Gastroesophageal sphincter (tissue), 4 donors: ENCODE data around the gene EME1. TPM values are rescaled to one million over a fixed set of nuclear protein-coding genes. Genes with fewer than 3 reads are reported as not detected.

Experiments
- ATAC-seq: fragments of 150-250 bp; one replicate; pipeline ENCODE4 v1.9.1; 2016; ENCODE audit warnings: mild to moderate bottlenecking, moderate library complexity
- H3K27ac ChIP-seq, 4 donors: fragments of 200-600 bp; sonication (generic) in 3 of 4; 1 replicate in 3 of 4; 2 replicates in 1 of 4; pipeline ENCODE4 v1.5.1; 2016 to 2019
- H3K27me3 ChIP-seq: fragments of 200-600 bp; sonication (generic); one replicate; pipeline ENCODE4 v1.5.1; 2019
- H3K36me3 ChIP-seq, 2 donors: fragments of 200-600 bp; sonication (generic); one replicate each; pipeline ENCODE4 v1.5.1; 2019; ENCODE audit warnings: control low read depth in 1 of 2
- H3K4me1 ChIP-seq, 3 donors: fragments of 200-600 bp; sonication (generic); 1 replicate in 2 of 3; 2 replicates in 1 of 3; pipeline ENCODE4 v1.5.1; 2016 to 2019; ENCODE audit warnings: control low read depth in 2 of 3
- H3K4me3 ChIP-seq, 2 donors: fragments of 200-600 bp; sonication (generic); one replicate each; pipeline ENCODE4 v1.5.1; 2019; ENCODE audit warnings: mild to moderate bottlenecking in 1 of 2, moderate library complexity in 1 of 2
- H3K9me3 ChIP-seq, 3 donors: fragments of 200-600 bp; sonication (generic); one replicate each; pipeline ENCODE4 v1.5.1; 2017 to 2019; ENCODE audit warnings: control low read depth in 2 of 3
- CTCF ChIP-seq, 4 experiments: fragments of 200-600 bp in 2 of 4; fragments of 450-650 bp in 2 of 4; sonication (generic) in 1 of 4; IDR thresholded peaks; one replicate each; pipeline ENCODE4 v1.5.1; 2017 to 2019; ENCODE audit warnings: antibody characterized with exemption in 4 of 4, mild to moderate bottlenecking in 2 of 4, moderate library complexity in 2 of 4
- EP300 ChIP-seq: sonication (generic); formaldehyde crosslinking; IDR thresholded peaks from one replicate; pipeline ENCODE4 v1.6.1; 2017; ENCODE audit warnings: antibody characterized with exemption, mild to moderate bottlenecking
- POLR2A ChIP-seq, 2 donors: fragments of 450-650 bp; IDR thresholded peaks; one replicate each; pipeline ENCODE4 v1.6.1; 2017; ENCODE audit warnings: antibody characterized with exemption in 2 of 2, mild to moderate bottlenecking in 2 of 2, moderate library complexity in 1 of 2
- POLR2AphosphoS5 ChIP-seq: sonication (generic); formaldehyde crosslinking; IDR thresholded peaks from one replicate; pipeline ENCODE4 v1.6.1; 2017; ENCODE audit warnings: antibody characterized with exemption
- WGBS, 2 donors: methylation state at CpG; one replicate each; pipeline ENCODE4 v1.1.5; 2018; ENCODE audit warnings: low coverage in 1 of 2; 5-methylcytosine and 5-hydroxymethylcytosine counted together
- total RNA-seq, 4 donors: library from RNA; depleted of rRNA; stranded (reverse); fragments of >200 nt; gene quantifications; one replicate each; pipeline ENCODE4 v1.1.0, GENCODE V29; 2016

EME1 gene
- total RNA-seq, 4 donors from 2014 or later, result 0.54 TPM; not detected in 3

DNA sequence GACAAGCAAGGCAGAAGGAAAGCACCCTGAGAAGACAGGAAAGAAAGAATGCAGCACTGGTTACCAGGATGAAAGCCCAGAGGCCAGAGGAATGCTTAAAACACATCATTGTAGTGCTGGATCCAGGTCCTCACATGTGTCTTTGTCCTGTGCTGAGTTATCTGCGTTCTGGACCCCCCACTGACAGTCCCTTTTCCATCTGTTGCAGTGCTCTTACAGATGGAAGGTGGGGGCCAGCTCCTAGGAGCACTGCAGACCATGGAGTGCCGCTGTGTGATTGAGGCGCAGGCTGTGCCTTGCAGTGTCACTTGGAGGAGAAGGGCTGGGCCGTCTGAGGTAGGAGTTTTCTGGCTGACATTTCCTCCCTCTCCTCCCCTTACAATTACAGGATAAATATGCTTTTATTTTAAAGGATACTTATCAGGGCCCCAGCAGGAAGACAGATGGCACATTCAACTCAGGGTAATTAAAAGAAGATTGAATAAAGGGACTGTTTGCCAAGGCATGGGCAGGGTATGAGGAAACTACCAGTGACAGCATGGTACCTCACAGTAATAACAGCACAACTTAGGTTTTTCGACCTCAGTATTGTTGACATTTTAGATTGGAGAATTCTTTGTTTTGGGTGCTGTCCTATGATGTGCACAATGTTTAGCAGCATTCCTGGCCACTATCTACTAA lies 3.0 kb downstream of the EME1 start:
- WGBS, 2 donors, result 84% methylated on average over 2 of the region's 5 CpGs; no CpG with 5 or more reads in 1 of the 2 donors
- TF ChIP-seq EP300, result no peak
- TF ChIP-seq POLR2A (IDR thresholded peaks at IDR 0.05), result no peak
- TF ChIP-seq CTCF (IDR thresholded peaks at IDR 0.05), result no peak
- no peak for TF ChIP-seq POLR2AphosphoS5
- Histone ChIP-seq H3K27ac (no peak overlapping the region), H3K4me3 (no peak overlapping the region), H3K9me3 (no peaks in the 10 kb centered on the region), H3K27me3 (no peaks in the 10 kb centered on the region), H3K4me1 (peaks cover 0 to 20% (median 8%) of the 10 kb centered on the region in 3 donors), H3K36me3 (peaks cover 0 to 6% of the 10 kb centered on the region in 2 donors)
- no peak for ATAC-seq

GRCh38 chr17:50379351-50380132 lies 6.5 kb downstream of the EME1 start:
- H3K4me1 ChIP-seq, result no peaks in the 10 kb centered on the region
- H3K4me3 ChIP-seq, result no peak overlapping the region
- no peak for TF ChIP-seq POLR2A (IDR thresholded peaks at IDR 0.05)
- no peak for TF ChIP-seq EP300
- TF ChIP-seq POLR2AphosphoS5, result no peak
- TF ChIP-seq CTCF (IDR thresholded peaks at IDR 0.05), result no peak
- H3K36me3 ChIP-seq, result peaks cover 0 to 41% of the 10 kb centered on the region in 2 donors
- no peaks in the 10 kb centered on the region for H3K27me3 ChIP-seq
- H3K9me3 ChIP-seq, result no peaks in the 10 kb centered on the region
- 87 to 100% methylated on average over 2 to 6 of the region's 6 CpGs for WGBS, 2 donors
- H3K27ac ChIP-seq, result no peak overlapping the region
- no peak for ATAC-seq

DNA sequence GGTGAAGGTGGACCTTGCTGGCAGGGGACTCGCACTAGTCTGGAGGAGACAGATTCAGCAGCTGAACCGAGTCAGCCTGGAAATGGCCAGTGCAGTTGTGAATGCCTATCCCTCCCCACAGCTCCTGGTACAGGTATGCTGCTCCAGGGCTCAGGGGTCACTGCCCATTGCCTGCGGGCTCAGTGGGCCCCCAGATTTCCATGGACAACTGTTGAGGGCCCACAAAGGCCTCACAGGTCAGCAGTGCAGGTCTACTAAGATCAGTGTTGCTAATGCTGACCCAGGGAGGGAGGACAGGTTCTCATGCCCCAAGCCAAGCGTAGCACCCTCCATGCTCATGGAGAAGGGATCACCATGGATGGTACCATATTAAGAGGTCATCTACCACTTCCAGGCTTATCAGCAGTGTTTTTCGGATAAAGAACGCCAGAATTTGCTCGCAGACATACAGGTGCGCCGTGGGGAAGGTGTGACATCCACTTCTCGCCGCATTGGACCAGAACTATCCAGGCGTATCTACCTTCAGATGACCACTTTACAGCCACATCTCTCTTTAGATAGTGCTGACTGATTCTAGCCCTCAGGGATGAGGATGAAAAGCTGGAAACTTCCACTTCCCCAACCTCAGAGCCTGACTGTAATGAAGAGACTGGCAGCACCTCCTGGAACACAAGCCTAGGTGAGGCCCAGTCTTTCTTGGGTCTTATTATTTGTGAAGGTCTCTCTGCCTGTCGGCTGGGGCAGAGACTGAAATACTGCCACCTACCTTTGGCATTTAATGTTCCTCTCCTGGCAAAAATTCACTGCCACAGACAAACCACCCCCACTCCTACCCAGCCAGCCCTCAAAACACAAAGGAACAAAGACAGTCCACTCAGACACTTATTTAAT lies 7.6 kb downstream of the EME1 start:
- H3K27me3 ChIP-seq, result no peaks in the 10 kb centered on the region
- 63 to 92% methylated on average over 2 to 8 of the region's 13 CpGs for WGBS, 2 donors
- no peaks in the 10 kb centered on the region for H3K9me3 ChIP-seq
- H3K4me1 ChIP-seq, result no peaks in the 10 kb centered on the region
- H3K27ac ChIP-seq, result no peak overlapping the region
- no peak overlapping the region for H3K4me3 ChIP-seq
- ATAC-seq, result no peak
- peaks cover 0 to 52% of the 10 kb centered on the region in 2 donors for H3K36me3 ChIP-seq
- TF ChIP-seq POLR2AphosphoS5 (no peak), CTCF (IDR thresholded peaks at IDR 0.05) (no peak), POLR2A (IDR thresholded peaks at IDR 0.05) (no peak), EP300 (no peak)

- no peak for ATAC-seq
- 80 to 88% methylated on average over 2 to 7 of the region's 7 CpGs for WGBS, 2 donors
- Histone ChIP-seq H3K4me1 (no peaks in the 10 kb centered on the region), H3K9me3 (no peaks in the 10 kb centered on the region), H3K27ac (no peak overlapping the region), H3K36me3 (peaks cover 0 to 59% of the 10 kb centered on the region in 2 donors), H3K27me3 (no peaks in the 10 kb centered on the region), H3K4me3 (no peak overlapping the region)
- no peak for TF ChIP-seq POLR2AphosphoS5
- no peak for TF ChIP-seq CTCF (IDR thresholded peaks at IDR 0.05)
- TF ChIP-seq POLR2A (IDR thresholded peaks at IDR 0.05), result no peak
- no peak for TF ChIP-seq EP300
These were observed 8.3 kb downstream of the EME1 start for GRCh38 chr17:50381260-50381815.
